T47D (cell line): ENCODE results near the gene LRSAM1.

Experiments
- DNase-seq, 2 experiments: peaks; one replicate each; pipeline versions ENCODE4 v3.0.0 to v3.0.0-alpha.2; 2011 to 2012; ENCODE audit warnings: low read depth in 1 of 2, low spot score in 1 of 2
- JUND ChIP-seq: IDR thresholded peaks from 2 replicates; pipeline ENCODE4 v1.6.1; 2012; ENCODE audit warnings: low read depth
- in situ Hi-C: cut with HindIII; loops from 2 replicates; pipeline ENCODE4 v1.10.0; 2016; ENCODE audit warnings: low sequenced_read_pairs, low pct_unique_long_range_greater_than_20kb

LRSAM1 gene

DNA sequence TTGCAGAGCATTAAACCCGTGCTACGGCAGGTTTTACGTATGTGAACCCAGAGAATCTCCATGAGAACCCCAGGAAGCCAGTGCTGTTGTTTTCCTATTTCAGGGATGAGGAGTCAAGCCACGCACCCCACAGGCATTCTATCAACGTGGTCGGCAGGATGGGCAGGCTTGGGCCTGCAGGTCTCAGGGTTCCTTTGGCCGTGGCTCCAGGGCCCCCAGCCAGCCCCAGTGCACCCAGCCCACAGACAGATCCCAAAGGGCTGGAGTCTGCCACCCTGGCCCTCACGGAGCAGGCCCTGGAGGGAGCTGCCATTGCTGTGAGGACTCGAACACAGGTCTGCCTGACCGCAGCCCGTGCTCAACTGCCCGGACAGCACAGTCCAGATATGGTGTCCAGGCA is 83.6 kb downstream of the LRSAM1 start:
- in situ Hi-C loops: no loop called here
- no peak for TF ChIP-seq JUND
- no peak for DNase-seq

DNA sequence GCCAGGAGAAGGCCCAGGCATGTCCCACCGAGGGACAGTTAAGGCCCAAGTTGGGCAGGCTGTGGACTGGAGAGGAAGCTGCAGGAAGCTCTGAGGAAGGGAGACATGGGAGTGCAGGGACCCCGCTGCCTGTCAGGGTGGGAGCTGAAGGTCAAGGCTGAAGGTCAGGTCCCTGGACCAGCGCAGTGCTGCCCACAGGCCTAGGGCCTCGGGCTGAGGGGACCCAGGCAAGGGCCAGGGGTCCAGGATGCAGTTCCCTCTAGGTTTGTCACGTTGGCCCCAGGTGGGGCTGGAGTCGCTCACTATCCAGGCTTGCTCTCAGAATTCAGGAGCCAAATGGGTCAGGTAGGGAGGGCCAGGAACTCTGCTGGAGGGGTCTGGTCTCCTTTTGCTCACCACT is 84.1 kb downstream of the LRSAM1 start:
- no peak for DNase-seq
- in situ Hi-C loops: no loop called here
- no peak for TF ChIP-seq JUND

DNA sequence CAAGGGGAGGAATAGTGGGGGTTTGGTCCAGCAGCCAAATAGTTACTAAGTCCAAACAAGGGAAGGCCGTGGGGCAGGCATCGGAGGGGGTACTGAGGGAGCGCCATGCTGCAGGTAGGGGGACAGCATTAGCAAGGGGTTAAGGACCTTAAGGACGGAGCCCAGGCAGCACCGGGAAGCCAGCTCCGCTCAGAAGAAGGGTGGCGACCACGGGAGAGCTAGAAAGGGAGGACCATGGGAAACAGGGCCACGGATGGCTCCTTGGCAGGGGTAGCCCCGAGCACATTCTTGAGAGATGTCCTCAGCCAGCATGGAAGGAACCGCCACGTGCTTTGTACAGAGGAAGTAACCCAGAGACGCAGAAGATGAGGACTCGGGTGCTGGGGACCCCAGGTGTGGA is 84.5 kb downstream of the LRSAM1 start:
- peak; percentile 43 to 60 for DNase-seq
- in situ Hi-C loops: no loop called here
- TF ChIP-seq JUND: no peak

DNA sequence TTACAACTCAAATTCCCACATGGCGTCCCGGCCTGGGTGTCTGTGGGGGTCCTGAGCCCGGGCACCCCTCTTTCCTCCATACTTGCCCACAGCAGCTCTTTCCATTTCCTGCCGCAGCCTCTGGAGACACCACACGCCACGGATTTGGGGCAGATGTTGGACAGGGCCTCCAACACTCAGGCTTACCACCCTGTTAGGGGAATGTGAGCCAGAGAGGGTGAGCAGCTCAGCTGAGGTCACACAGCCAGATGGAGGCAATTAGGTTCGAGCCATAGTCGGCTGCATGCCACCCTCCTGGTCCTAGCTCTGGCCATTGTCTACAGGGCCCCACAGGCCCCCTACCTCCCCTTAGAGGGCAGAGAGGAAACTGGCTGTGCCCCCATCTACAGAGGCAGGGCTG is 85.2 kb downstream of the LRSAM1 start:
- in situ Hi-C loops: no loop called here
- TF ChIP-seq JUND: no peak
- DNase-seq: no peak

DNA sequence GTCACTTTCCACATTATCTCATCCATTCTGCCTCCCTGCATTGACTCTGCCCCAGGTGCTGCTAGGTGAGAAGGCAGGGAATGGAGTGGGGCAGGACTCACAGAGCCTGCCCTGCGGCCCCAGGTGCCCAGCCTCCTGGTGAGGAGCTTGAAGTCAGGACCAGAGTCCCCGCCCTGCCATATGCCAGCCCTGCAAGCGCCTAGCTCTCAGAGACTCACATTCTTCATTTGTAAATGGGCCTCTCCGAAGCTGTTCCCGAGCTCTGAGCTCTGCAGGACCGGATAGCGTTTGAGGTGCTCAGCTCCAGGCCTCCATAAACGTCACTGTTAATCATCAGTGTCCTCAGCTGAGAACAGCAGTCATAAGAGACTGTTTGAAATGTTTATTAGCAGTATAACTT is 85.7 kb downstream of the LRSAM1 start:
- DNase-seq: peak; percentile 70 to 86
- in situ Hi-C loops: no loop called here
- TF ChIP-seq JUND: no peak

DNA sequence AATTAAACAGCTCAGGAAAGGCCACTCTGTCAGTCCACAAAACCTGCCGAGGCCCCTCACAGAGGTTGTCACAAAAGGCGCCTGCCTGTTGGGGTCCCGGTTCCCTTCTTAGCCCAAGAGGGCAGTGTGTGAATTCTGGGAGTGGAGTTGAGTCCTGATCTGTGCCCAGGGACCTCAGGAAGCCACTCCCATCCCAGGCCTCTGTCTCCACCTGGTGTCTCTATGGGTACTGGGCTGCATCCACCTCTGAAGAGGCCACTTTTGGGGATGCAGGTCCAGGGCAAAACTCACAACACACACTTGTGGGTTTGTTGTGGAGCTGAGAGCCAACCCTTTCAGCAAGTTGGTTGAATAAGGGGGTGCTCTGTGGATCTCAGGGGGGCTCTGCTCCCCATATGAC is 86.5 kb downstream of the LRSAM1 start:
- no peak for TF ChIP-seq JUND
- in situ Hi-C loops: no loop called here
- DNase-seq: peak; percentile 71 to 87

DNA sequence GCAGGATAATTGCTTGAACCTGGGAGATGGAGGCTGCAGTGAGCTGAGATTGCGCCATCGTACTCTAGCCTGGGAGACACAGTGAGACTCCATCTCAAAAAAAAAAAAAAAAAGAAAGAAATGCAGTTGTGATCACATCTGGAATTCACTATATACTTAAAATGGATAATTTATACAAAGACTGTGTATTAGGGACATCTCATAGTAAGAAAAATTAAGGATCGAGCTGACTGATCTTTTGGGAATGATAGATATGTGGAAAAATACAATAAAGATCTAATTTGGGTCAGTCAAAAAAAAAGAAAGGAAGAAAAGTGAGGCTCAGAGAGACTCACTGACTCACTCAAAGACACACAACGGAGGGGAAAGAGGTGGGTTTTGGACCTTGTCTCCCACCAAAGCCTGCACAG is 87.5 kb downstream of the LRSAM1 start:
- in situ Hi-C loops: no loop called here
- no peak for DNase-seq

DNA sequence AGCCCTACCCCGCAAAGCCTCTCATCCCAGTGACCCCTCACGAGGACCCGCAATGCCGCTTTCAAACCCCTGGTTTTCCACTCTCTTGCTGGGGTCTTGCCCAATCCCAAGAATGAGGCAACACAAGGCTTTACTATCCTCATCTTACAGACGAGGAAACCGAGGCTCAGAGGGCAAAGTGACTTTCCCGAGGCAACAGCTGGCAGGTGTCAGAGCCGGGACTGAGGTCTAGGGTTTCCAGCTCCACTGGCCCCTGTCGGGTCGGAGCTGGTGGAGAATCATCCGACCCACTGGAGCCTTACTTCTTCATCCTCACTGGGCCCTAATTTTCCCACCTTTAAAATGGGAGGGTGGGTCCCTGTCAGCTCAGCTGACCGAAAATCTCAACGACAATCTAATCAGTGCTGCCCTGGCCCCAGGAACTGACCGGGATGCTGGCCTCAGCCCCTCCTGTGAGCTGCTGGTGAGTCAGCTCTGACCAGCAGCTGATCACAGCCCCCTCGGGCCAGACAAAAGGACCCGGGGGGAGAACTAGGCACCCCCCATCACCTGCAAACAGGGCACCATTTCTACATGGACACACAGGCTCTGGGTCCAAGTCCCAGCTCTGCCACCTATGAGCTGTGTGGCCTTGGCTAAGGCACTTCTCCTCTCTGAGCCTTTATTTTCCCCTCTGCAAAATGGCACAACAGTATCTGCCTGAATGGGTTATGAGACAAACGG is 88.1 kb downstream of the LRSAM1 start:
- no peak for TF ChIP-seq JUND
- in situ Hi-C loops: no loop called here

More for the DNA sequence above, 87.5 kb downstream of the LRSAM1 start:
- no peak for TF ChIP-seq JUND

DNA sequence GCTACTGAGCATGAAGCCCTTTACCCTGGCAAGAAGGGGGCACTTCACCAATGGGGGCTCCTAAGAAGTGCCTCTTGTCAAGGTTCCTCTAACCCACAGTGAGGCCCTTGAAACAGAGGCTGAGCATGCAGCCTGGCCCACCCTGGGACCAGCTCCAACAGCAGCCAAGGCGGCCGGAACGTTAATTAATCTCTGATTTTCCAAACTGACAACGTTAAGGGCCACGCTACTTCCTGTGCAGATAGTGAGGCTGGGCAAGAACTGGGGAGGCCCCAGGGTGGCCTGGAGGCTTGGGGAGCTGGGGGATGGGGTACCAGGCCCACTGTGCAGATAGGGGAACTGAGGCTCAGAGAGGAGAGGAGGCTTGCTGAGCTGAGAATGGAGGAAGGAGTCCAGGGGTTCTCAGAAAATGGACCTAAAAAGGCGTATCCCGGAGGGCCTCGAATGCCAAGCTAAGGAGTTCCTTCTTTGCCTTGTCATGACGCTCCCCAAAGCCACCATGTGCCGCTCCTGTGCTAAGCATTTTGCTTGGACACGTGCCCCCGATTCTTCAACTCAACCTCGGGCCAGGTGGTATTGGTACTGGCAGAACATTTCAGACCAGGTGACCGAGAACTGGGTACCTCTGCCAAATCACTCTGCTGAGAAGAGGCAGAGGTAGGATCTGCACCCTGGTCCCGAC is 88.8 kb downstream of the LRSAM1 start:
- in situ Hi-C loops: no loop called here
- no peak for TF ChIP-seq JUND
- no peak for DNase-seq

More for the DNA sequence above, 88.1 kb downstream of the LRSAM1 start:
- no peak for DNase-seq

DNA sequence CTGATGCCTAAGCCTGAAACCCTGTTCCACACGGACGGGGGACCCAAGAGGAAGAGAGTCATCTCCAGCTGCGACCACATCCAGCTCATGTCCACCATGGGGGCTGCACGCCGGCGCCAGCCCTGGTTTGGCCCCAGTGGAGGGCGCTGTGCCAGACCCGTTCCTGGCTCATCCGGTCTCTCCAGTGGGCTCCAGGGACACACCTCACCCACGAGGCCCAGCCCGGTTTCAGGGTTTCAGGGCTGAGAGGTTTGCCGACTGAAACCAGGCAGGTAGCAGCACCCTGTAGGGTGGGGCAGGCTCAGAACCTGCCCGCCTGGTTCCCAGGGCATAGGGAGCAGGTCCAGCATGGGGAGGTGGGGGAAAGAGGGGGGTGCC is 89.3 kb downstream of the LRSAM1 start:
- no peak for TF ChIP-seq JUND
- in situ Hi-C loops: no loop called here
- peak in 1 of 2 experiments; percentile 66 for DNase-seq

DNA sequence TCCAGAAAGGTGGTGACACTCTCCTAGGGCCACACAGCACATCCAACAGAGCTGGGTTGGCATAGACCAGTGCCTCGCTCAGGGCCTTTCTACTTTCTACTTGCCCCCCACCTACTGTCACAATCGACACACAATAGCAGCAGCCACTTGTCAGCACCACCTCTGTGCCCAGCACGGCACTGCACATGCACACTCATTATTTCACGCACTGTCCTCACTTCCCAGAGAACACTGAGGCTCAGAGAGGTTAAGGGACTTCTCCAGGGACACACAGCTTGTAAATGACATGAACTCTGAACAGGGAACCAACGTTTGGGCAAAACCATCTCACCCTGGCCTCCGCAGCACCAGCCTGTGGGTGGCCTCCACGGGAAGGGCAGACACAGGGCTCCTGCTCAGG is 89.9 kb downstream of the LRSAM1 start:
- DNase-seq: no peak
- no peak for TF ChIP-seq JUND
- in situ Hi-C loops: no loop called here

DNA sequence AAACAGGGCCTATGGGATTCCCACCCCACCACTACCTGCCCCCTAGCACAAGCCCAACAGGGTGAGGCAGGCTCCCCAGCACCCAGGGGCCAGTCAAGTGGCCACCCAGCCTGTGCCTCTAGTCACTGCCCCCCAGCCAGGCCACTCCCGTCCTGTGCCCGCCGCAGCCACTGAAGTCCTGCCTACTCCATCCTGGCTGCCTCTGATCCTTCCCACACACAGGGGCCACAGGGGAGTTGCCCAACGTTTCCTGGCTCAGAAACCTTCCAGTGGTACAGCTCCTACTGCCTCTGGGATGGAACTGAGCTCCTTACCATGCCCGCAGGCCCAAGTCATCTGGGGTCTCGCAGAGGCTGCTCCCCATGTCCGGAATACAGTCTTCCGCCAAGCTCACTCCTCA is 90.6 kb downstream of the LRSAM1 start:
- in situ Hi-C loops: no loop called here
- no peak for DNase-seq
- TF ChIP-seq JUND: no peak

DNA sequence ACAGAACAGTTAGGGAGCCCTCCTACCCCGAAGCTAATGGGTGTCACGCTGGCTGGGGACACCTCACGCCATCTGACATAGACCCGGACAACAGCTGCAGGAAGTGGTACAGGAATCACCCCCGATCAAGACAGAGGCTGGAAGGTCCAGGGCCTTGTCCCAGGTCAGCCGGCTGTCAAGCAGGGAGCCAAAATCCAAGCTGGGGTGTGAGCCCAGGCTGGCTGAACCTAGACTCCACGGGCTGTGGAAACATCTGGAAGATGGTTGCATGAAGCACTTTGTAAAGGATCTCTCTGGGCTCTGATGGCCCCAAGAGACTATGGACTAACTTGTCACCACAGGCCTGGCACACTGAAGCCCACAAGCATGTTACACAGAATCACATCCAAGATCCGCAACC is 91.9 kb downstream of the LRSAM1 start:
- TF ChIP-seq JUND: no peak
- in situ Hi-C loops: no loop called here
- DNase-seq: no peak

DNA sequence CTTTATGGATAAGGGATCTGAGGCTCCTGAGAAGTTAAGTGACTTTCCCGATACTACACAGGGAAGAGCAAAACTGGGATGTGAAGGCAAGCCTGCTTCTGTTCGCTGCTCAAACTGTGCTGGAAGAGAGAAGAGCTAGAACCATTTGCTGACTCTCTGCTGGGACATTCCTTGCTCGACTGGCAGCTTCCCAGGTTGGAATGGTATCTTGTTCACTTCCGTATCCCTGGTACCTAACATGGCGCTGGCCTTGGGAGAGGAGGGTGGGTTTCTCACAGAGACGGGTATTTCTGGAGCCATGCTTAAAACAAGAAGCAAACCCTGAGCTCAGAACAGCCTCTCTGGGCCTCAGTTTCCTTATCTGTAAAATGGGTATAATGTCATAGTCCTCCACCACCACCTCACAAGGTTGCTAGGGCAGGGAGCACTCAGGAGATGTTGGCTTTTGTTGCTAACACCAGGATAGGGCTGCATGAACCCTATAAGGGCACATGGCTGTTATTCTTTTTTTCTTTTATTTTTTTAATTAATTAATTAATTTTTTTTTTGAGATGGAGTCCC is 92.7 kb downstream of the LRSAM1 start:
- in situ Hi-C loops: no loop called here
- no peak for DNase-seq
- no peak for TF ChIP-seq JUND
